Progenitor cell of endocrine pancreas (in vitro differentiated cells): ENCODE results near the gene PXK. TPM values are rescaled to one million over a fixed set of nuclear protein-coding genes. Genes with fewer than 3 reads are reported as not detected.
"Not testable (repeated sequence)": the region's sequence is repeated elsewhere in the genome, so short reads cannot be mapped to it uniquely, and the experiment has no call there.

ENCODE experiments used
- DNase-seq: peaks from one replicate; pipeline ENCODE4 v3.0.0; 2021; ENCODE audit warnings: low spot score; ENCODE audit not compliant: unreplicated experiment
- H3K27ac Mint-ChIP-seq: 2 replicates; pipeline ENCODE4 v1.8.0; 2021; ENCODE audit warnings: mild to moderate bottlenecking, moderate library complexity, mixed read lengths
- H3K27me3 Mint-ChIP-seq: 2 replicates; pipeline ENCODE4 v1.8.0; 2021; ENCODE audit warnings: mixed read lengths
- H3K36me3 Mint-ChIP-seq: 2 replicates; pipeline ENCODE4 v1.8.0; 2022; ENCODE audit warnings: mixed read lengths; ENCODE audit not compliant: insufficient read depth
- H3K4me1 Mint-ChIP-seq: 2 replicates; pipeline ENCODE4 v1.8.0; 2021; ENCODE audit warnings: low read depth, mixed read lengths
- H3K4me3 Mint-ChIP-seq: 2 replicates; pipeline ENCODE4 v1.8.0; 2021; ENCODE audit warnings: low read depth, mild to moderate bottlenecking, moderate library complexity, mixed read lengths
- H3K9me3 Mint-ChIP-seq: 2 replicates; pipeline ENCODE4 v1.8.0; 2021; ENCODE audit warnings: low read depth, mixed read lengths
- CTCF ChIP-seq: fragments of 200-600 bp; sonication (generic); IDR thresholded peaks from one replicate; pipeline ENCODE4 v1.5.0; 2021; ENCODE audit warnings: antibody characterized with exemption, mild to moderate bottlenecking; ENCODE audit not compliant: unreplicated experiment
- total RNA-seq: library from RNA; stranded (reverse); gene quantifications from 2 replicates; pipeline ENCODE4 v1.2.1, GENCODE V29; 2021

The PXK gene
- total RNA-seq, 1 donor from 2014 or later = 12.5 TPM

DNA sequence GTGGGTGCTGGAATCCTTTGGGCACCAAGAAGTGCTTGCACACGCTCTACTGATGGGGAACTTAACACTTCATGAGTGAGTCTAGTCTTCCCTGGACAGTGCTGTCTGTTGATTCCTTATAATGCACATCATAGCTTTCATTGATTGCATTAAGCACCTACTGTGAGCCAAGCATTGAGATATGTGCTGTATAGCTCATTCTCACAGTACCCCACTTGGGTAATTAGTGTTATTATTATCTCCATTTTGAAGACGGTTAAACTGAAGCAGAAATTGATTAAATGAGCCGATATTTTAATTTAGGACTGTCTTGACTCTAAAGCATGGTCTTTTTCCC is 101.4 kb downstream of the PXK start:
- peaks cover 29% of the 10 kb centered on the region for H3K4me1 Mint-ChIP-seq

DNA sequence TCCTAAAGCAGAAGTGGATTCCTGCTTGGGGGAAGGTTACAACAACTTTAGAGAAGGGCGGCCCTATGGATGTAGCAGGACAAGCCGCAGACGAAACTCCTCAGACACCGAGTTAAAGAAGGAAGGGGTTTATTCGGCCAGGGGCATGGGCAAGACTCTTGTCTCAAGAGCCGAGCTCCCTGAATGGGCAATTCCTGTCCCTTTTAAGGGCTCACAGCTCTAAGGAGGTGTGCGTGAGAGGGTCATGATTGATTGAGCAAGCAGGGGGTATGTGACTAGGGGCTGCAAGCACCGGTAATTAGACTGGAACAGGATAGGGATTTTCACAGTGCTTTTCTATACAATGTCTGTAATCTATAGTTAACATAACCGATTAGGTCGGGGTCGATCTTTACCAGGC is 101.8 kb downstream of the PXK start:
- Mint-ChIP-seq H3K4me3 (peak overlapping the region; percentile 91), H3K4me1 (peaks cover 29% of the 10 kb centered on the region), H3K27me3 (no peaks in the 10 kb centered on the region), H3K27ac (peak overlapping the region; percentile 77), H3K36me3 (peaks cover 7% of the 10 kb centered on the region), H3K9me3 (no peaks in the 10 kb centered on the region)
- DNase-seq = no peak
- no peak for TF ChIP-seq CTCF

More for the DNA sequence above, 101.4 kb downstream of the PXK start:
- H3K36me3 Mint-ChIP-seq = peaks cover 9% of the 10 kb centered on the region
- H3K27me3 Mint-ChIP-seq = no peaks in the 10 kb centered on the region
- no peak overlapping the region for H3K27ac Mint-ChIP-seq
- no peaks in the 10 kb centered on the region for H3K9me3 Mint-ChIP-seq
- TF ChIP-seq CTCF = no peak
- peak overlapping the region; percentile 91 for H3K4me3 Mint-ChIP-seq
- no peak for DNase-seq

DNA sequence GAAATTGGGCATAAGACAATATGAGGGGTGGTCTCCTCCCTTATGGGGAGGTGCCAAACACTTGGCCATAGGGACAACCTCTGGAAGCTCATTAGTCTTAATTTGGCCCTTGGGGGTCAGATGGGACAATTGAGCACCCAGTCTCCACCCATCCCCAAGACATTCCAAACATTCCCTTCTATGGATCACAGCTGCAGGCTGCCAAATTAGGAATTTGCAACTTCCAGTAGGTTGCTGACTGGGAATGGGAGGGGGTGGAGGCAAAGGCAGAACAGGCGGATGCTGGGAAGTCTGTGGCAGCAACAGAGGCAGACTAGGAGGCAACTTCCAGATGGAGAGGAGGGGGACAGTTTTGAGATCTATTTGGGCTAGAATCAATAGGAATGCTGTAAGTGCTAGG is 102.3 kb downstream of the PXK start:
- Mint-ChIP-seq H3K27me3 (no peaks in the 10 kb centered on the region), H3K9me3 (no peaks in the 10 kb centered on the region), H3K4me1 (peaks cover 29% of the 10 kb centered on the region), H3K36me3 (peaks cover 7% of the 10 kb centered on the region), H3K4me3 (peak overlapping the region; percentile 91), H3K27ac (no peak overlapping the region)
- no peak for TF ChIP-seq CTCF
- no peak for DNase-seq

DNA sequence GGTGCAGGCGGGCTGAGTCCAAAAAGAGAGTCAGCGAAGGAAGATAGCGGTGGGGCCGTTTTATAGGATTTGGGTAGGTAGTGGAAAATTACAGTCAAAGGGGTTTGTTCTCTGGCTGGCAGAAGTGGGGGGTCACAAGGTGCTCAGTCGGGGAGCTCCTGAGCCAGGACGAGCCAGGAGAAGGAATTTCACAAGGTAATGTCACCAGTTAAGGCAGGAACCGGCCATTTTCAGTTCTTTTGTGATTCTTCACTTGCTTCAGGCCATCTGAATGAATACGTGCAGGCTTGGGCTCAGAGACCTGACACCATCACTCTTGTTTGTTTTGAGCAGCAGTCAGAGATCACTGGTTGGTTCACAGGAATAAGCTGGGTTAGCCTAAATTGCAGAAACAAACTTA is 104.6 kb downstream of the PXK start:
- not testable (repeated sequence) for H3K27ac Mint-ChIP-seq, H3K36me3 Mint-ChIP-seq, H3K4me3 Mint-ChIP-seq, H3K9me3 Mint-ChIP-seq, H3K27me3 Mint-ChIP-seq, DNase-seq
- peaks cover 18% of the 10 kb centered on the region for H3K4me1 Mint-ChIP-seq

GRCh38 chr3:58440996-58441355 is 108.3 kb downstream of the PXK start:
- not testable (repeated sequence) for H3K9me3 Mint-ChIP-seq, H3K4me3 Mint-ChIP-seq, H3K4me1 Mint-ChIP-seq, H3K27me3 Mint-ChIP-seq, H3K27ac Mint-ChIP-seq, DNase-seq, H3K36me3 Mint-ChIP-seq

DNA sequence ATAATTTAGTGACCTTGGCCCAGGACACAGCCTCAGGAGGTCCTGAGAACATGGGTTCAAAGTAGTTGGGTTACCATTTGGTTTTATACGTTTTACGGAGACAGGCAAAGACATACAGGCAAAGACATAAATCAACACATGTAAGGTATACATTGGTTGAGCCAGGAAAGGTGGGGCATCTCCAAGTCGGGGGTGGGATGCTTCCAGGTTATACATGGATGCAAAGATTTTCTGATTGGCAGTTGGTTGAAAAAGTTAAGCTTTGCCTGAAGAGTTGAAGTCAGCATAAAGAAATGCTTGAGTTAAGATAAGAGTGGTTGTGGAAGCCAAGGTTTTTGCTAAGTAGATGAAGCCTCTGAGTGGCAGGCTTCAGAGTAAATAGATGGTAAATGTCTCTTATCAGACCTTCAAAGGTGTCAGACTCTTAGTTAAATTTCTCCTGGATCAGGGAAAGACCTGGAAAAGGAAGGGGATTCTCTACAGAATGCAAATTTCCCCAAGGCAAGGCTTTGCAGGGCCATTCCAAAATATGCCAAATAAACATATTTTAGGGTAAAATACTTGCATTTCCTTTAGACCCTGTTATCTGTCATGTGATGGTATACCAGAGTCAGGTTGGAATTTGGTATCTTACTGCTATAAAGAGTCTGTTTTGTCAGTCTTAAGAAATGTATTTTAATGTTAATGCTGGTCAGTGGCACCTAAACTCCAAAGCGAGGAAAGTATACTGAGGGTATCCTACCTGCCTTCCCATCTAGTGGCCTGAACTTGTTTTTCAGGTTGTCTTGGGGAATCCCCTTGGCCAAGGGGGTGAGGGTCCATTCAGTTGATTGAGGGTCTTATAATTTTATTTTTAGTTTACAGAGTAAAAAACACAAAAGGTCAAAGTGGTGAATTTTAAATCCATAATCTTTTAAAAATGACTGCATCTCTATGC is 109.1 kb downstream of the PXK start:
- H3K9me3 Mint-ChIP-seq = no peaks in the 10 kb centered on the region
- H3K4me3 Mint-ChIP-seq = no peak overlapping the region
- H3K27ac Mint-ChIP-seq = no peak overlapping the region
- H3K36me3 Mint-ChIP-seq = no peaks in the 10 kb centered on the region
- no peak for TF ChIP-seq CTCF
- DNase-seq = no peak
- peaks cover 3% of the 10 kb centered on the region for H3K27me3 Mint-ChIP-seq
- no peaks in the 10 kb centered on the region for H3K4me1 Mint-ChIP-seq
